SK-N-SH (cell line): Measurements from ENCODE around the gene PCSK9. TPM values are rescaled to one million over a fixed set of nuclear protein-coding genes. Genes with fewer than 3 reads are reported as not detected.

Source experiments
- CTCF ChIA-PET: fragments of 300-600, 350-600 bp; formaldehyde crosslinking; extraction: SDS; loops from one replicate; lab custom pipeline; 2021; lab: Yijun Ruan, JAX
- POLR2A ChIA-PET: fragments of 350-600 bp; sonication (Branson Sonifier 250); formaldehyde crosslinking; extraction: SDS; loops from one replicate; lab custom pipeline; 2020; ENCODE audit warnings: antibody characterized with exemption, inconsistent platforms; lab: Yijun Ruan, JAX
- DNase-seq: peaks from one replicate; pipeline ENCODE4 v3.0.0; 2012
- H2AFZ ChIP-seq: fragments of 200-600 bp; sonication (generic); 2 replicates; pipeline ENCODE4 v1.8.1; 2016; ENCODE audit warnings: antibody characterized with exemption, mild to moderate bottlenecking, low read depth
- H3F3A ChIP-seq: fragments of 200-600 bp; sonication (generic); replicated peaks from 2 replicates; pipeline ENCODE3; 2016; ENCODE audit warnings: antibody characterized with exemption, mild to moderate bottlenecking; ENCODE audit not compliant: insufficient read depth
- H3K27ac ChIP-seq, 2 experiments: fragments of 200-500 bp in 1 of 2; fragments of 200-600 bp in 1 of 2; sonication (Bioruptor generic) in 1 of 2; sonication (generic), shearing (Covaris generic) in 1 of 2; 2 replicates each; pipeline versions ENCODE4 v1.5.1 to v1.6.1; 2014 to 2016; ENCODE audit warnings: low read depth in 2 of 2, inconsistent platforms in 1 of 2, low read length in 1 of 2, mild to moderate bottlenecking in 1 of 2, mixed read lengths in 1 of 2
- H3K27me3 ChIP-seq: fragments of 200-600 bp; sonication (generic), shearing (Covaris generic); 2 replicates; pipeline ENCODE4 v1.6.1; 2016; ENCODE audit warnings: mixed run types; ENCODE audit not compliant: insufficient read depth
- H3K36me3 ChIP-seq, 2 experiments: fragments of 200-500 bp in 1 of 2; fragments of 200-600 bp in 1 of 2; sonication (Bioruptor generic) in 1 of 2; sonication (generic) in 1 of 2; replicated peaks in 1 of 2; 2 replicates each; pipeline versions ENCODE3 to v1.5.1; 2014 to 2016; ENCODE audit warnings: low read length in 1 of 2, mild to moderate bottlenecking in 1 of 2; ENCODE audit not compliant: insufficient read depth in 2 of 2, control insufficient read depth in 1 of 2
- H3K4me1 ChIP-seq, 2 experiments: fragments of 200-500 bp in 1 of 2; fragments of 200-600 bp in 1 of 2; sonication (Bioruptor generic) in 1 of 2; sonication (generic), shearing (Covaris generic) in 1 of 2; 2 replicates each; pipeline versions ENCODE4 v1.5.1 to v1.6.1; 2014 to 2016; ENCODE audit warnings: low read depth in 1 of 2, low read length in 1 of 2, mixed run types in 1 of 2; ENCODE audit not compliant: insufficient read depth in 2 of 2, control insufficient read depth in 1 of 2
- H3K4me2 ChIP-seq: fragments of 200-600 bp; sonication (generic), shearing (Covaris generic); 2 replicates; pipeline ENCODE4 v1.6.1; 2017; ENCODE audit warnings: mixed run types
- H3K4me3 ChIP-seq, 2 experiments: fragments of 200-500 bp in 1 of 2; fragments of 200-600 bp in 1 of 2; sonication (Bioruptor generic) in 1 of 2; sonication (generic), shearing (Covaris generic) in 1 of 2; 2 replicates each; pipeline versions ENCODE4 v1.5.1 to v1.8.1; 2014 to 2016; ENCODE audit warnings: low read depth in 2 of 2, inconsistent platforms in 1 of 2, low read length in 1 of 2, mild to moderate bottlenecking in 1 of 2, mixed read lengths in 1 of 2, moderate library complexity in 1 of 2
- H3K79me2 ChIP-seq: fragments of 200-600 bp; sonication (generic); 2 replicates; pipeline ENCODE4 v1.8.1; 2017; ENCODE audit warnings: mild to moderate bottlenecking; ENCODE audit not compliant: insufficient read depth
- H3K9ac ChIP-seq: fragments of 200-600 bp; sonication (generic); 2 replicates; pipeline ENCODE4 v1.6.1; 2017; ENCODE audit warnings: mixed run types
- H3K9me2 ChIP-seq: fragments of 200-600 bp; sonication (generic); 2 replicates; pipeline ENCODE4 v1.6.1; 2017; ENCODE audit warnings: mixed run types
- H3K9me3 ChIP-seq: fragments of 200-600 bp; sonication (generic); 2 replicates; pipeline ENCODE4 v1.6.1; 2017; ENCODE audit warnings: mixed run types, mild to moderate bottlenecking, moderate library complexity
- H4K20me1 ChIP-seq: fragments of 200-600 bp; sonication (generic); 2 replicates; pipeline ENCODE4 v1.6.1; 2017; ENCODE audit warnings: mild to moderate bottlenecking, mixed run types; ENCODE audit not compliant: insufficient read depth
- CHD2 ChIP-seq: fragments of 150-350 bp; IDR thresholded peaks from 2 replicates; pipeline ENCODE4 v1.6.1; 2018; ENCODE audit warnings: low read length; ENCODE audit not compliant: partially characterized antibody
- CTCF ChIP-seq: fragments of 200-600 bp; sonication (generic); IDR thresholded peaks from 2 replicates; pipeline ENCODE4 v1.6.1; 2017; ENCODE audit warnings: antibody characterized with exemption, mild to moderate bottlenecking, moderate library complexity
- EZH2phosphoT487 ChIP-seq: fragments of 200-600 bp; sonication (generic); IDR thresholded peaks from 2 replicates; pipeline ENCODE4 v1.6.1; 2017; ENCODE audit warnings: low read depth, mixed run types, mild to moderate bottlenecking, antibody characterized with exemption, moderate library complexity, borderline replicate concordance
- FOSL2 ChIP-seq: IDR thresholded peaks from 2 replicates; pipeline ENCODE4 v1.4.0; 2012; ENCODE audit warnings: low read depth, mild to moderate bottlenecking, moderate library complexity, borderline replicate concordance
- FOXJ3 ChIP-seq: sonication (generic); formaldehyde crosslinking; IDR thresholded peaks from 2 replicates; pipeline ENCODE4 v1.5.1; 2020; ENCODE audit warnings: mild to moderate bottlenecking, missing genetic modification reagents
- GATA2 ChIP-seq: sonication (generic); formaldehyde crosslinking; IDR thresholded peaks from 2 replicates; pipeline ENCODE4 v1.5.0; 2020; ENCODE audit warnings: mild to moderate bottlenecking, missing genetic modification reagents
- NRF1 ChIP-seq: IDR thresholded peaks from 2 replicates; pipeline ENCODE4 v1.6.1; 2012; ENCODE audit warnings: low read depth, mild to moderate bottlenecking, low read length
- RAD21 ChIP-seq: IDR thresholded peaks from 2 replicates; pipeline ENCODE4 v1.6.1; 2012; ENCODE audit warnings: mild to moderate bottlenecking, low read length
- RFX5 ChIP-seq: IDR thresholded peaks from 2 replicates; pipeline ENCODE4 v1.6.1; 2012; ENCODE audit warnings: mild to moderate bottlenecking, improper control_type of control experiment, low read length
- RXRA ChIP-seq: IDR thresholded peaks from 2 replicates; pipeline ENCODE4 v1.4.0; 2012; ENCODE audit warnings: low read depth, mild to moderate bottlenecking, borderline replicate concordance
- TEAD4 ChIP-seq: IDR thresholded peaks from 2 replicates; pipeline ENCODE4 v1.4.0; 2012; ENCODE audit warnings: mild to moderate bottlenecking, borderline replicate concordance; ENCODE audit not compliant: insufficient read depth
- USF2 ChIP-seq: fragments of 150-350 bp; IDR thresholded peaks from 2 replicates; pipeline ENCODE4 v1.6.1; 2017; ENCODE audit warnings: antibody characterized with exemption, low read length, low read depth, borderline replicate concordance
- WGBS: methylation state at CpG from one replicate; pipeline ENCODE4 v1.1.6; 2017; ENCODE audit warnings: low lambda C conversion rate; 5-methylcytosine and 5-hydroxymethylcytosine counted together
- polyA plus RNA-seq, 3 experiments: library from polyadenylated mRNA; depleted of rRNA; stranded (reverse); fragments of >200 nt; gene quantifications; 2 replicates each; pipeline ENCODE4 v1.2.3, GENCODE V29; 2012

The PCSK9 gene
- polyA plus RNA-seq, 1 of the 3 experiments (the other 2 are of a cell fraction), result 0.02 TPM

DNA sequence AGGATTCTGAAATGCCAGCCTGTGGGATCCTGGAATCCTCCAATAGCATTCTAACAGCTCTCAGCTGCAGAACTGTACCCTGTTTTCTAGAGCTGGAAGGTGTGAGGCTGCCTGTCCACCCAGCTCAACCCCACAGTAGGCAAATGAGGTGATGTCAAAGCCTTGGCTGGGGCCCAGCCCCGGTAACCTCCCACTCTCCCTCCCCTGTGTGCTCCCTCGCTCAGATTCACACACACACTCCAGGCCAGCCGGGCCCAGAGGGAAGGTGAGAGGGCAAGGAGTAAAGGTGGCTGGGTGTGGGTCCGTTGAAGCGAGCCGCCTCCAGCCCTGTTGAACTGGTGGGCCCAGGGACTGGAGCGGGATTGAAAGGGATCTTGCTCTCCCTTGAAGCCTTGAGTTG is 40.7 kb upstream of the PCSK9 start, which contains the start of gene BSND:
Gene BSND (plus strand): TSS at position 257 of the 400 bp plus-strand sequence. CDS start 254 bp downstream, outside the sequence.
- CTCF ChIA-PET, result interaction anchor here (4.1 to 10.9 kb wide), 3 partner anchors 13 to 50 kb away, joined by 56 to 302 read pairs (median 159); no protein-coding TSS in a partner anchor
- POLR2A ChIA-PET, result no interaction called here
- WGBS, result 84% methylated on average over 6 of the region's 7 CpGs
- H3K4me2 ChIP-seq, result no peak within 1 kb of the TSS
- no peak within 1 kb of the TSS for H2AFZ ChIP-seq
- H3K79me2 ChIP-seq, result no peaks in the 10 kb centered on the region
- H3K27ac ChIP-seq, result no peak within 1 kb of the TSS
- H3K36me3 ChIP-seq, result no peaks in the 10 kb centered on the region
- no peaks in the 10 kb centered on the region for H3K9me3 ChIP-seq
- no peaks in the 10 kb centered on the region for H3F3A ChIP-seq
- H3K4me3 ChIP-seq, result no peak within 1 kb of the TSS
- no peaks in the 10 kb centered on the region; the same call in 1 of the 2 replicates for H3K27me3 ChIP-seq
- H3K4me1 ChIP-seq, result peaks cover 0 to 3% of the 10 kb centered on the region in 2 experiments; a peak in 1 of 4 replicates
- H3K9me2 ChIP-seq, result no peaks in the 10 kb centered on the region
- no peak for TF ChIP-seq CHD2
- TF ChIP-seq, all 33 proteins: peak for 0
- no peaks in the 10 kb centered on the region for H4K20me1 ChIP-seq
- DNase-seq, result no peak
- H3K9ac ChIP-seq, result no peak within 1 kb of the TSS

DNA sequence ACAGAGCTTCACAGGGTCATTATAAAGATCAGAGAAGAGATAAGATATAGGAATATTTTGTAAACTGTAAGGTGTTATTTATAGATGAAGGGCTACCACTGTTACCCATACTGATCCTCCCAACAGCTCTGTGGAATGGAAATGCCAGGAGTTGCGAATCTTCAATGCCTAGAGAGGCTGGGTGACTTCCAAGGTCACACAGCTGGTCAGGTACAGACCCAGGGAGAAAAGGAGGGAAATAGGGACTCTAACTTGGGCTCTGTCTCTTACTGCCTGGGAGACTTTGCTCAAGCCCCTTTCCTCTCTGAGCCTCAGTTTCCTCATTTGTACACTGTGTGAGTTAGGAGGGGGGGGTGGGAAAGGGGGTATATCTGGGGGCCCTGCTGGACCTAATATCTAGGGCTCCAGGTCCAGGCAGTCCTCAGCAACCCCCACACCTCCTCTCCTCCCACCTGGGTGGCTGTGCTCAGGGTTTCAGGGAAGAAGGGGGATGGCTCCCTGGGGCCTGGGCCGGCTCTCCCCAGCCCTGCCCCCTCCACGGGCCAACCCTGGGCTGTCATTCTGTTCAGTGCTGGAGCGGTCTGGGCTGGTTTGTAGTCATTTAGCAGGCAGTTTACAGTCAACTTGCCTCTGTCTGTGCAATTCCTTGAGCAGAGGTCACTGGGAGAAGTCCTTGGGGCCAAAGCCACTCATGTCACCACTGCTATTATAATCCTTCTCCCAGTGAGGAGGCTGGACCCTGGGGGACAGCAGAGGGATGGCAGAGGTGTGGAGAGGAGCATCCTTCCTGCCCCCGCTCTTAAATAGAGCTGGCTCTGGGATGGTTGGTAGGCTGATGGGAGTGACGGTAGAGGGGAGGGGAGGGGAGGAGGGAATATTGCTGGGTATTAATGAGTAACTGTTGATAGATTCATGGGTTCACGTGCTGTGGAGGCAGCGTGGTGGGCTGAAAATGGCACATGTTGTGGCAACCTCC is 39.0 kb upstream of the PCSK9 start:
- WGBS, result 58% methylated on average over 7 of the region's 8 CpGs
- no peaks in the 10 kb centered on the region for H3F3A ChIP-seq
- no peaks in the 10 kb centered on the region for H3K79me2 ChIP-seq
- no peak for TF ChIP-seq CTCF
- no peak for TF ChIP-seq RAD21
- TF ChIP-seq USF2, result no peak
- no peak for TF ChIP-seq NRF1
- TF ChIP-seq GATA2 (CRISPR knock-in tag), result no peak
- no peak for TF ChIP-seq FOSL2
- no peak for TF ChIP-seq RFX5
- no peak for TF ChIP-seq TEAD4
- TF ChIP-seq RXRA, result no peak
- no peak for TF ChIP-seq FOXJ3
- no peak for TF ChIP-seq EZH2phosphoT487
- TF ChIP-seq, all 33 proteins: peak for 0
- DNase-seq, result no peak
- no peak overlapping the region for H3K4me2 ChIP-seq
- no peak overlapping the region for H3K4me3 ChIP-seq
- H3K9me3 ChIP-seq, result no peaks in the 10 kb centered on the region
- H3K27ac ChIP-seq, result no peak overlapping the region
- H3K4me1 ChIP-seq, result peaks cover 0 to 3% of the 10 kb centered on the region in 2 experiments; a peak in 1 of 4 replicates
- ChIA-PET POLR2A (no interaction called here), CTCF (interaction anchor here (0.6 to 10.9 kb wide), 6 partner anchors 17 to 467 kb away, joined by 3 to 302 read pairs (median 36); no protein-coding TSS in a partner anchor)
- no peaks in the 10 kb centered on the region for H4K20me1 ChIP-seq
- no peaks in the 10 kb centered on the region for H3K9me2 ChIP-seq
- no peak overlapping the region for H3K9ac ChIP-seq
- no peak overlapping the region for H2AFZ ChIP-seq
- no peaks in the 10 kb centered on the region; the same call in 1 of the 2 replicates for H3K27me3 ChIP-seq
- H3K36me3 ChIP-seq, result no peaks in the 10 kb centered on the region
